ENCODE measurements around the gene PLEKHM3. TPM values are rescaled to one million over a fixed set of nuclear protein-coding genes. Genes with fewer than 3 reads are reported as not detected.

Gene PLEKHM3
- total and polyA plus RNA-seq, 2 experiments from 2014 or later, result 3.9 to 8.8 TPM

GRCh38 chr2:207895274-207895860 is 130.0 kb downstream of the PLEKHM3 start:
- Mint-ChIP-seq H3K4me3 (no peak overlapping the region), H3K4me1 (peaks cover 53% of the 10 kb centered on the region), H3K36me3 (ENCODE audit: low read depth) (no peaks in the 10 kb centered on the region), H3K9me3 (no peaks in the 10 kb centered on the region), H3K27me3 (ENCODE audit: insufficient read depth, low read depth, poor library complexity) (peaks cover 2% of the 10 kb centered on the region), H3K27ac (peak overlapping the region; percentile 6; the same call in 1 of the 2 replicates)
- 0 out of 4 replicates have a peak, but pooled peaks of 1 of the 2 experiments have one; percentile 15 for TF ChIP-seq CTCF (conservative IDR thresholded peaks at IDR 0.05; ENCODE audit: low read depth in 2 of 2)
- no peak for TF ChIP-seq ETS1 (IDR thresholded peaks at IDR 0.05)
- TF ChIP-seq NANOG (IDR thresholded peaks at IDR 0.05; ENCODE audit: borderline replicate concordance), result no peak
- no peak for TF ChIP-seq CREB1 (CRISPR knock-in tag; IDR thresholded peaks at IDR 0.05; ENCODE audit: low read depth)
- TF ChIP-seq STAT1 (IDR thresholded peaks at IDR 0.05; ENCODE audit: unreplicated experiment), result no peak
- no peaks in the 10 kb centered on the region for H4K20me1 ChIP-seq (replicated peaks; ENCODE audit: insufficient read depth)
- no peaks in the 10 kb centered on the region for H3F3A ChIP-seq (replicated peaks; ENCODE audit: low read depth)
- no peaks in the 10 kb centered on the region for H3K27me3 ChIP-seq (ENCODE audit: insufficient read depth)
- H3K4me3 ChIP-seq, result no peak overlapping the region
- peaks cover 42% of the 10 kb centered on the region for H3K4me1 ChIP-seq (ENCODE audit: insufficient read depth)
- H3K27ac ChIP-seq (ENCODE audit: low read depth), result peak overlapping the region; percentile 53
- no peaks in the 10 kb centered on the region for H3K9me2 ChIP-seq (ENCODE audit: insufficient read depth)
- DNase-seq (ENCODE audit: low spot score) (no peak), ATAC-seq (no peak)
- H2AFZ ChIP-seq, result no peak overlapping the region
- peak overlapping the region; percentile 2 for H3K4me2 ChIP-seq
- H3K36me3 ChIP-seq (ENCODE audit: insufficient read depth), result no peaks in the 10 kb centered on the region
- H3K79me2 ChIP-seq (replicated peaks; ENCODE audit: insufficient read depth), result no peaks in the 10 kb centered on the region

- no peaks in the 10 kb centered on the region for H3K36me3 ChIP-seq (ENCODE audit: insufficient read depth)
- no peak overlapping the region for H3K4me3 ChIP-seq
- H3K4me3 Mint-ChIP-seq, result no peak overlapping the region
- no peak overlapping the region for H3K4me2 ChIP-seq
- no peaks in the 10 kb centered on the region for H3K79me2 ChIP-seq (replicated peaks; ENCODE audit: insufficient read depth)
- DNase-seq (ENCODE audit: low spot score), result no peak
- H3K27ac Mint-ChIP-seq, result no peak overlapping the region
- no peaks in the 10 kb centered on the region for H3F3A ChIP-seq (replicated peaks; ENCODE audit: low read depth)
- no peak for ATAC-seq
- no peaks in the 10 kb centered on the region for H4K20me1 ChIP-seq (replicated peaks; ENCODE audit: insufficient read depth)
- no peaks in the 10 kb centered on the region for H3K9me3 Mint-ChIP-seq
- H2AFZ ChIP-seq, result peak overlapping the region; percentile 19; the same call in 1 of the 2 replicates
- H3K4me1 ChIP-seq (ENCODE audit: insufficient read depth), result peaks cover 36% of the 10 kb centered on the region
- no peak overlapping the region; the same call in 1 of the 2 replicates for H3K27ac ChIP-seq (ENCODE audit: low read depth)
- TF ChIP-seq REST (IDR thresholded peaks at IDR 0.05; ENCODE audit: unreplicated experiment), result no peak
- TF ChIP-seq JUNB (IDR thresholded peaks at IDR 0.05; ENCODE audit: unreplicated experiment), result no peak
- no peak for TF ChIP-seq CREB1 (CRISPR knock-in tag; IDR thresholded peaks at IDR 0.05; ENCODE audit: low read depth)
- no peak for TF ChIP-seq STAT1 (IDR thresholded peaks at IDR 0.05; ENCODE audit: unreplicated experiment)
- no peak for TF ChIP-seq ETS1 (IDR thresholded peaks at IDR 0.05)
- H3K9me2 ChIP-seq (ENCODE audit: insufficient read depth), result no peaks in the 10 kb centered on the region
- peaks cover 7% of the 10 kb centered on the region for H3K27me3 Mint-ChIP-seq (ENCODE audit: insufficient read depth, low read depth, poor library complexity)
- H3K36me3 Mint-ChIP-seq (ENCODE audit: low read depth), result no peaks in the 10 kb centered on the region
- H3K27me3 ChIP-seq (ENCODE audit: insufficient read depth), result no peaks in the 10 kb centered on the region
- H3K4me1 Mint-ChIP-seq, result peaks cover 59% of the 10 kb centered on the region
Observed at GRCh38 chr2:207892716-207893402, 132.5 kb downstream of the PLEKHM3 start.

Data from GM23338 (cell line).